Transverse colon (tissue), 3 donors: ENCODE measurements around the gene WIPF1.

Experiments
- CTCF ChIP-seq, 5 experiments: fragments of 200-600 bp in 3 of 5; fragments of 450-650 bp in 2 of 5; sonication (generic) in 3 of 5; IDR thresholded peaks; 1 replicate in 2 of 5; 2 replicates in 3 of 5; pipeline ENCODE4 v1.5.1; 2016 to 2017; ENCODE audit warnings: antibody characterized with exemption in 5 of 5, inconsistent platforms in 3 of 5, mild to moderate bottlenecking in 2 of 5, moderate library complexity in 1 of 5
- EP300 ChIP-seq: sonication (generic); formaldehyde crosslinking; IDR thresholded peaks from one replicate; pipeline ENCODE4 v1.6.1; 2017; ENCODE audit warnings: antibody characterized with exemption, low read depth
- POLR2A ChIP-seq: fragments of 450-650 bp; IDR thresholded peaks from one replicate; pipeline ENCODE4 v1.6.1; 2016; ENCODE audit warnings: antibody characterized with exemption, mild to moderate bottlenecking, moderate library complexity

GRCh38 chr2:174630107-174630506, 32.5 kb upstream of the WIPF1 start:
- TF ChIP-seq CTCF (IDR thresholded peaks at IDR 0.05), result no peak
- TF ChIP-seq POLR2A, result no peak
- no peak for TF ChIP-seq EP300
